Measurements from ENCODE around the gene SASH1. TPM values are rescaled to one million over a fixed set of nuclear protein-coding genes. Genes with fewer than 3 reads are reported as not detected.

The SASH1 gene
- total and polyA plus RNA-seq, 9 donors: 8.6 to 35.2 (median 18.2) TPM

GRCh38 chr6:148534871-148535270, 192.2 kb downstream of the SASH1 start:
- no peak for DNase-seq
- Histone ChIP-seq H3K27me3 (no peaks in the 10 kb centered on the region), H3K4me1 (ENCODE audit: insufficient read depth) (peaks cover 6% of the 10 kb centered on the region), H3K4me3 (no peak overlapping the region), H3K27ac (no peak overlapping the region), H3K9me3 (no peaks in the 10 kb centered on the region), H3K36me3 (no peaks in the 10 kb centered on the region)
- 95 to 97% (median 96%) methylated on average over 6 of the region's 6 CpGs for WGBS, 3 donors
- intact Hi-C loops (cut with DNase I): no loop called here
- TF ChIP-seq, protein P1, sequence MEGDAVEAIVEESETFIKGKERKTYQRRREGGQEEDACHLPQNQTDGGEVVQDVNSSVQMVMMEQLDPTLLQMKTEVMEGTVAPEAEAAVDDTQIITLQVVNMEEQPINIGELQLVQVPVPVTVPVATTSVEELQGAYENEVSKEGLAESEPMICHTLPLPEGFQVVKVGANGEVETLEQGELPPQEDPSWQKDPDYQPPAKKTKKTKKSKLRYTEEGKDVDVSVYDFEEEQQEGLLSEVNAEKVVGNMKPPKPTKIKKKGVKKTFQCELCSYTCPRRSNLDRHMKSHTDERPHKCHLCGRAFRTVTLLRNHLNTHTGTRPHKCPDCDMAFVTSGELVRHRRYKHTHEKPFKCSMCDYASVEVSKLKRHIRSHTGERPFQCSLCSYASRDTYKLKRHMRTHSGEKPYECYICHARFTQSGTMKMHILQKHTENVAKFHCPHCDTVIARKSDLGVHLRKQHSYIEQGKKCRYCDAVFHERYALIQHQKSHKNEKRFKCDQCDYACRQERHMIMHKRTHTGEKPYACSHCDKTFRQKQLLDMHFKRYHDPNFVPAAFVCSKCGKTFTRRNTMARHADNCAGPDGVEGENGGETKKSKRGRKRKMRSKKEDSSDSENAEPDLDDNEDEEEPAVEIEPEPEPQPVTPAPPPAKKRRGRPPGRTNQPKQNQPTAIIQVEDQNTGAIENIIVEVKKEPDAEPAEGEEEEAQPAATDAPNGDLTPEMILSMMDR (IDR thresholded peaks at IDR 0.05): no peak
- no peak for TF ChIP-seq EP300 (IDR thresholded peaks at IDR 0.05)
- TF ChIP-seq POLR2A (IDR thresholded peaks at IDR 0.05): no peak

GRCh38 chr6:148535381-148535780, 192.7 kb downstream of the SASH1 start:
- H3K36me3 ChIP-seq: no peaks in the 10 kb centered on the region
- no peak for DNase-seq
- H3K4me3 ChIP-seq: no peak overlapping the region
- TF ChIP-seq EP300 (IDR thresholded peaks at IDR 0.05) (no peak), POLR2A (IDR thresholded peaks at IDR 0.05) (no peak)
- TF ChIP-seq, protein P1 (IDR thresholded peaks at IDR 0.05): no peak
- 91 to 93% (median 91%) methylated on average over 7 of the region's 7 CpGs for WGBS, 3 donors
- intact Hi-C loops (cut with DNase I): no loop called here
- no peaks in the 10 kb centered on the region for H3K9me3 ChIP-seq
- no peaks in the 10 kb centered on the region for H3K27me3 ChIP-seq
- H3K27ac ChIP-seq: no peak overlapping the region
- H3K4me1 ChIP-seq (ENCODE audit: insufficient read depth): peaks cover 6% of the 10 kb centered on the region

GRCh38 chr6:148535976-148536375, 193.3 kb downstream of the SASH1 start:
- Histone ChIP-seq H3K27me3 (no peaks in the 10 kb centered on the region), H3K4me1 (ENCODE audit: insufficient read depth) (peaks cover 6% of the 10 kb centered on the region), H3K4me3 (no peak overlapping the region), H3K9me3 (no peaks in the 10 kb centered on the region), H3K36me3 (no peaks in the 10 kb centered on the region), H3K27ac (no peak overlapping the region)
- no peak for DNase-seq
- TF ChIP-seq EP300 (IDR thresholded peaks at IDR 0.05) (no peak), POLR2A (IDR thresholded peaks at IDR 0.05) (no peak)
- TF ChIP-seq, protein P1 (IDR thresholded peaks at IDR 0.05): no peak
- WGBS, 3 donors: 50 to 71% (median 65%) methylated on average over 3 of the region's 3 CpGs
- intact Hi-C loops (cut with DNase I): no loop called here

- intact Hi-C loops (cut with DNase I): no loop called here
- DNase-seq: no peak
- Histone ChIP-seq H3K36me3 (no peaks in the 10 kb centered on the region), H3K9me3 (no peaks in the 10 kb centered on the region), H3K27me3 (no peaks in the 10 kb centered on the region), H3K4me1 (ENCODE audit: insufficient read depth) (peaks cover 5% of the 10 kb centered on the region), H3K27ac (peak overlapping the region in 1 of 2 donors; percentile 65), H3K4me3 (peak overlapping the region; percentile 12)
- WGBS, 3 donors: 13 to 23% (median 17%) methylated on average over 13 of the region's 13 CpGs
- TF ChIP-seq EP300 (IDR thresholded peaks at IDR 0.05) (no peak), POLR2A (IDR thresholded peaks at IDR 0.05) (no peak)
- TF ChIP-seq, protein P1 (IDR thresholded peaks at IDR 0.05): no peak
These were observed 195.9 kb downstream of the SASH1 start for GRCh38 chr6:148538261-148539190.

All from ovary (tissue), 9 donors.